K562 (cell line): ENCODE measurements around the gene SEMA3F. TPM values are rescaled to one million over a fixed set of nuclear protein-coding genes. Genes with fewer than 3 reads are reported as not detected.

Source experiments
- ARID2 ChIP-seq: fragments of 450-650 bp; IDR thresholded peaks from 2 replicates; pipeline ENCODE4 v1.6.1; 2017; ENCODE audit warnings: antibody characterized with exemption, mild to moderate bottlenecking
- ATF7 ChIP-seq: fragments of 450-650 bp; IDR thresholded peaks from 2 replicates; pipeline ENCODE4 v1.7.1; 2014; ENCODE audit warnings: mild to moderate bottlenecking, moderate library complexity
- CREBBP ChIP-seq: IDR thresholded peaks from one replicate; pipeline ENCODE4 v1.6.1; 2012; ENCODE audit warnings: low read depth, mild to moderate bottlenecking, control low read depth, inconsistent platforms, low read length
- CTBP1 ChIP-seq: fragments of 450-650 bp; IDR thresholded peaks from 2 replicates; pipeline ENCODE4 v1.6.1; 2016; ENCODE audit warnings: borderline replicate concordance
- DPF2 ChIP-seq: fragments of 450-650 bp; IDR thresholded peaks from 2 replicates; pipeline ENCODE4 v1.6.1; 2016
- ESRRB ChIP-seq: fragments of 250-450 bp; sonication (Bioruptor Pico); IDR thresholded peaks from 2 replicates; pipeline ENCODE4 v1.5.0; 2020; ENCODE audit warnings: mild to moderate bottlenecking, moderate library complexity, borderline replicate concordance
- HDAC2 ChIP-seq: fragments of 450-650 bp; IDR thresholded peaks from 2 replicates; pipeline ENCODE4 v1.6.1; 2016; ENCODE audit warnings: mild to moderate bottlenecking
- MAZ ChIP-seq, 2 experiments: fragments of 450-650 bp in 1 of 2; sonication (generic) in 1 of 2; formaldehyde crosslinking; IDR thresholded peaks in 1 of 2; conservative IDR thresholded peaks in 1 of 2; 2 replicates each; pipeline versions ENCODE4 v1.4.0 to v1.5.0; 2020; ENCODE audit warnings: mild to moderate bottlenecking in 1 of 2, missing genetic modification reagents in 1 of 2
- NONO ChIP-seq, 2 experiments: fragments of 200-400 bp in 1 of 2; fragments of 450-650 bp in 1 of 2; formaldehyde crosslinking in 1 of 2; IDR thresholded peaks; 2 replicates each; pipeline ENCODE4 v1.6.1; 2017; ENCODE audit warnings: low read depth in 2 of 2, mild to moderate bottlenecking in 2 of 2, moderate library complexity in 2 of 2, low read length in 1 of 2
- POLR3A ChIP-seq: IDR thresholded peaks from 2 replicates; pipeline ENCODE4 v1.6.1; 2011; ENCODE audit warnings: borderline replicate concordance, mild to moderate bottlenecking, moderate library complexity; ENCODE audit not compliant: insufficient read length, insufficient read depth; ENCODE audit errors: extremely low read depth
- SP2 ChIP-seq: IDR thresholded peaks from 2 replicates; pipeline ENCODE4 v1.6.1; 2011; ENCODE audit warnings: mild to moderate bottlenecking, low read depth, low read length, moderate library complexity; ENCODE audit not compliant: poor library complexity, severe bottlenecking; ENCODE audit errors: extremely low read depth
- ZBTB11 ChIP-seq, 3 experiments: fragments of 200-800 bp in 1 of 3; fragments of 250-450 bp in 1 of 3; fragments of 450-650 bp in 1 of 3; sonication (Bioruptor Pico) in 1 of 3; sonication (Bioruptor generic) in 1 of 3; formaldehyde crosslinking in 1 of 3; IDR thresholded peaks; 2 replicates each; pipeline versions ENCODE4 v1.6.1 to v1.8.0; 2016 to 2022; ENCODE audit warnings: mild to moderate bottlenecking in 2 of 3, missing genetic modification characterization in 2 of 3, missing compliant biosample characterization in 1 of 3, moderate library complexity in 1 of 3
- ZBTB7A ChIP-seq: IDR thresholded peaks from 2 replicates; pipeline ENCODE4 v1.6.1; 2011; ENCODE audit warnings: low read depth, mild to moderate bottlenecking, low read length, moderate library complexity, borderline replicate concordance; ENCODE audit not compliant: control insufficient read depth
- ZNF274 ChIP-seq: IDR thresholded peaks from 2 replicates; pipeline ENCODE4 v1.6.1; 2011; ENCODE audit warnings: low read depth, mild to moderate bottlenecking, low read length, moderate library complexity, borderline replicate concordance
- polyA plus RNA-seq, 8 experiments: library from polyadenylated mRNA; depleted of rRNA in 4 of 8; stranded (reverse) in 5 of 8; unstranded in 3 of 8; fragments of >200 nt; fragmentation: Nextera tagmentation in 2 of 8; fragmentation: Illumina TruSeq in 1 of 8; extraction: Ambion mirVana in 2 of 8; extraction: Trizol in 1 of 8; gene quantifications; 2 replicates each; pipeline versions ENCODE4 v1.2.1 to v1.2.3, GENCODE V29; 2011 to 2014; ENCODE audit warnings: inconsistent platforms in 1 of 8, missing spikeins in 1 of 8
- total RNA-seq, 7 experiments: library from RNA; depleted of rRNA in 6 of 7; stranded (reverse); fragments of >200 nt in 6 of 7; fragmentation: Illumina TruSeq in 2 of 7; extraction: Trizol in 2 of 7; gene quantifications; 2 replicates each; pipeline versions ENCODE4 v1.2.1 to v1.2.3, GENCODE V29; 2011 to 2021; ENCODE audit warnings: low replicate concordance in 1 of 7
- TF ChIP-seq, protein P1 (sequence below), 2 experiments: fragments of 450-650 bp in 1 of 2; sonication (generic) in 1 of 2; formaldehyde crosslinking in 1 of 2; IDR thresholded peaks in 1 of 2; conservative IDR thresholded peaks in 1 of 2; 2 replicates each; pipeline versions ENCODE4 v1.6.1 to v1.8.1; 2016 to 2023; ENCODE audit warnings: mild to moderate bottlenecking in 2 of 2, moderate library complexity in 2 of 2, inconsistent platforms in 1 of 2, missing genetic modification reagents in 1 of 2
- TF ChIP-seq, protein P2 (sequence below), 2 experiments: IDR thresholded peaks; 2 replicates each; pipeline ENCODE4 v1.6.1; 2012; ENCODE audit warnings: improper control_type of control experiment in 2 of 2, low read depth in 2 of 2, low read length in 2 of 2, borderline replicate concordance in 1 of 2

The SEMA3F gene
- total and polyA plus RNA-seq, 9 of the 15 experiments (the other 6 are each of a cell fraction or from before 2014, with no cell fraction given): 0.58 to 3.0 (median 2.0) TPM; not detected in 2

GRCh38 chr3:50227390-50228183, 72.5 kb downstream of the SEMA3F start (continued):
- TF ChIP-seq, protein P1, sequence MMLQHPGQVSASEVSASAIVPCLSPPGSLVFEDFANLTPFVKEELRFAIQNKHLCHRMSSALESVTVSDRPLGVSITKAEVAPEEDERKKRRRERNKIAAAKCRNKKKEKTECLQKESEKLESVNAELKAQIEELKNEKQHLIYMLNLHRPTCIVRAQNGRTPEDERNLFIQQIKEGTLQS (IDR thresholded peaks at IDR 0.05): no peak
- TF ChIP-seq, protein P1 (CRISPR knock-in tag; conservative IDR thresholded peaks at IDR 0.05): no peak
- TF ChIP-seq, protein P2, sequence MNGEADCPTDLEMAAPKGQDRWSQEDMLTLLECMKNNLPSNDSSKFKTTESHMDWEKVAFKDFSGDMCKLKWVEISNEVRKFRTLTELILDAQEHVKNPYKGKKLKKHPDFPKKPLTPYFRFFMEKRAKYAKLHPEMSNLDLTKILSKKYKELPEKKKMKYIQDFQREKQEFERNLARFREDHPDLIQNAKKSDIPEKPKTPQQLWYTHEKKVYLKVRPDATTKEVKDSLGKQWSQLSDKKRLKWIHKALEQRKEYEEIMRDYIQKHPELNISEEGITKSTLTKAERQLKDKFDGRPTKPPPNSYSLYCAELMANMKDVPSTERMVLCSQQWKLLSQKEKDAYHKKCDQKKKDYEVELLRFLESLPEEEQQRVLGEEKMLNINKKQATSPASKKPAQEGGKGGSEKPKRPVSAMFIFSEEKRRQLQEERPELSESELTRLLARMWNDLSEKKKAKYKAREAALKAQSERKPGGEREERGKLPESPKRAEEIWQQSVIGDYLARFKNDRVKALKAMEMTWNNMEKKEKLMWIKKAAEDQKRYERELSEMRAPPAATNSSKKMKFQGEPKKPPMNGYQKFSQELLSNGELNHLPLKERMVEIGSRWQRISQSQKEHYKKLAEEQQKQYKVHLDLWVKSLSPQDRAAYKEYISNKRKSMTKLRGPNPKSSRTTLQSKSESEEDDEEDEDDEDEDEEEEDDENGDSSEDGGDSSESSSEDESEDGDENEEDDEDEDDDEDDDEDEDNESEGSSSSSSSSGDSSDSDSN (IDR thresholded peaks at IDR 0.05; ENCODE audit: borderline replicate concordance in 1 of 2, low read depth in 2 of 2, low read length in 2 of 2): 0 out of 4 replicates have a peak, but pooled peaks of 1 of the 2 experiments have one; percentile 53
- TF ChIP-seq ARID2 (0 out of 2 replicates have a peak, but pooled peaks have one; percentile 47), ZNF274 (no peak), NONO (IDR thresholded peaks at IDR 0.05; ENCODE audit: low read depth in 2 of 2, low read length in 1 of 2) (0 out of 4 replicates have a peak, but pooled peaks of 1 of the 2 experiments have one; percentile 24), CTBP1 (peak; percentile 48; the same call in 1 of the 2 replicates), ATF7 (peak; percentile 72; the same call in 1 of the 2 replicates), DPF2 (0 out of 2 replicates have a peak, but pooled peaks have one; percentile 40), HDAC2 (peak; percentile 17), MAZ (CRISPR knock-in tag; conservative IDR thresholded peaks at IDR 0.05 in 1 of 2, IDR thresholded peaks at IDR 0.05 in 1 of 2) (peak; percentile 89 to 90; a peak in 3 of 4 replicates), ZBTB11 (CRISPR knock-in tag; IDR thresholded peaks at IDR 0.05) (peak; percentile 81 to 93 (median 82); a peak in 5 of 6 replicates), ZBTB7A (peak; percentile 45; the same call in 1 of the 2 replicates), SP2 (peak; percentile 93), ESRRB (CRISPR knock-in tag) (no peak), CREBBP (no peak), POLR3A (no peak)
